SKM-1 (cell line): Measurements from ENCODE around the gene ENGASE.
A peak's percentile ranks its signal among the peaks of the same experiment; 100 is the strongest.

Experiments
- DNase-seq: peaks from one replicate; lab custom pipeline; 2025; ENCODE audit not compliant: unreplicated experiment; lab: John Stamatoyannopoulos, UW

The ENGASE gene

GRCh38 chr17:79039171-79039570 lies 35.5 kb upstream of the ENGASE start:
- no peak for DNase-seq

DNA sequence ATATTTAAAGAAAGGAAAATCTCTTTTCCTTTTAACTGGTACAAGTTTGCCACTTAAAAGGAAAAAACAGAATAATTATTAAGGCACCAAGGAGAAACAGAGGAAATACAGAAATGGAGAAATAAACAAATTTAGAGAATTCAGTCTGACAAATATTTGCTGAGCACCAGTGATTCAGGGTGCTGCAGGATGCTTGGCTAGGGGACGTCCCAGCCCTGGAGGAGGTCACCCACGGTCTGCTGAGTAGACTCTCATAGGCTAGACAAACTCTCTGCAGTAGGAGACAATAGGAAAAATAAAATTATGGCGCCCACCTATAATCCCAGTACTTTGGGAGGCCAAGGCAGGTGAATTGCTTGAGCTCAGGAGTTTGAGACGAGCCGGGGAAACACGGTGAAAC lies 34.7 kb upstream of the ENGASE start:
- no peak for DNase-seq

GRCh38 chr17:79041041-79041570 lies 33.5 kb upstream of the ENGASE start:
- DNase-seq, result no peak

DNA sequence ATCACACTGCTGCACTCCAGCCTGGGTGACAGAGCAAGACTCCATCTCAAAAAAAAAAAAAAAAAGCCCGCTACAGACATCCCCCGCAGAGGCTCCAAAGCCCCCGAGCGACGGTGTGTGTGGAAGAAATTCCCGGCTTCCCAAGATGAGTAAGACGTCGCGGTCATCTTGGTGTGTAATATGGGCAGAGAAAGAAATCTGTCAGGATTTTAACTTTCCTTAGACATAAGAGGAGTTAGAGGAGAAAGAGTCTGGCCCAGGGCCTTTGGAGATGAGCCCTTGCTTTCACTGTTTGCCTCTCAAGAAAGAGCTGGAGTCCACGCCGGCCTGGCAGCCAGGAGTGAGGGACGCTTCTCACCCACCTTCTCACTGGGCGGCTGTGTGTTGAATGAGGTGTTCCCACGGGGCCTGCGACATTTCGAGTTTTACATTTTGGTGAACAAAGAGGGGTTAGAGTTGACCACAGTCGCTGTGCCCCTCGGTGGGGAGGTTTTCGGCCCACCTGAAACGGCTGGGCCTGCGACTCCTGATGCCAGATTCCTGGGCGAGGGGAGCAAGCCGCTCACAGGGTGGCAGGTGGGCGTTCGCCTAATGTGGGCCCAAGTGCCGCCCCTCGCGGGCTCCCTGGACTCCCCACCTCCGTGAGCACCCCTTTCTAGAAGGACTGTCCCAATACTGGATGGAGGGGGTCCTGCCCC lies 32.8 kb upstream of the ENGASE start:
- DNase-seq, result no peak

DNA sequence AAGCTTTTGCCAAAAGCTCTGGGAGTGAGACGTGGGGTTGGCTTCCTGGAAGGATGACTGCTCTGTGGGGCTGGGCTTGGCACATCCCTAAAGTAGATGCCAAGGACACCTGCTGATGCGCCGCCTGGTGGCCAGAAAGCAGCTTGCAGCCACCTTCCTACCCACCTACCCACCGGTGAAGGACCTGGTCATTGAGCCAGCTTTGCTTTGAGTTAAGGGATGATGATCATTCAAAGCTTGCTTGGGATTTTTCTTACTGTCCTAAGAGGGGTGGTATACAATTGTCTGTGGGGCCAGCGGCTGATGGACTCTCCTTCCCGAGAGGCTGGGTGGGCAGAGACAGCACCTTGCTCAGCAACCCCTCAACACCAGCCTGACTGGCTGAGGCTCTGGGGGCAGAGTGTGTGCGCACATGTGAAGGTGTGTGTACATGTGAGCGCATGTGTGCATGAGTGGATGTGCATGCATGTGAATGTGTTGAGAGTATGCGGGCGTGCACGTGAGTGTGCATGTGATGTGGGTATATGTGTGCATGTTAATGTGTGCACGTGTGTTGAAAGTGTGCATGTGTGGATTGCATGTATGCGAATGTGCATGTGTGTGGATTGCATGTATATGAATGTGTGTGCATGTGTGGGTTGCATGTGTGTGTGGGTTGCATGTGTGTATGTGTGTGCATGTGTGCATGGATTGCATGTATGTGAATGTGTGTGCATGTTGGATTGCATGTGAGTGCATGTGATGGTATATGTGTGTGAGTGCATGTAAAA lies 32.0 kb upstream of the ENGASE start:
- peak; percentile 5 for DNase-seq

- DNase-seq, result no peak
These were observed 31.3 kb upstream of the ENGASE start for GRCh38 chr17:79043191-79043930.

DNA sequence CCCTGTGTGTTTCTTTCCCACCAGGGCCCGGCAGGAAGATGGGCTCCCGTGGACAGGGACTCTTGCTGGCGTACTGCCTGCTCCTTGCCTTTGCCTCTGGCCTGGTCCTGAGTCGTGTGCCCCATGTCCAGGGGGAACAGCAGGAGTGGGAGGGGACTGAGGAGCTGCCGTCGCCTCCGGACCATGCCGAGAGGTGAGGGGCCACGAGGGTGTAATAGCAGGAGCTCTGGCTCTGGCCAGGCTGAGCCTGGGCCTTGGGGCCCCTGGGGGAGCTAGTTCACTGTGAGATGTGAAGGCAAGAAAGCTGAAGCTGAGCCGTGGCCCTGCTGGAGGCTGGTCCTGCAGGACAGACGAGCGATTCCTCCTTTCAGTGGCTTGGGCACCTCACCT lies 30.7 kb upstream of the ENGASE start:
- no peak for DNase-seq

GRCh38 chr17:79044462-79044861 lies 30.2 kb upstream of the ENGASE start:
- DNase-seq, result no peak

DNA sequence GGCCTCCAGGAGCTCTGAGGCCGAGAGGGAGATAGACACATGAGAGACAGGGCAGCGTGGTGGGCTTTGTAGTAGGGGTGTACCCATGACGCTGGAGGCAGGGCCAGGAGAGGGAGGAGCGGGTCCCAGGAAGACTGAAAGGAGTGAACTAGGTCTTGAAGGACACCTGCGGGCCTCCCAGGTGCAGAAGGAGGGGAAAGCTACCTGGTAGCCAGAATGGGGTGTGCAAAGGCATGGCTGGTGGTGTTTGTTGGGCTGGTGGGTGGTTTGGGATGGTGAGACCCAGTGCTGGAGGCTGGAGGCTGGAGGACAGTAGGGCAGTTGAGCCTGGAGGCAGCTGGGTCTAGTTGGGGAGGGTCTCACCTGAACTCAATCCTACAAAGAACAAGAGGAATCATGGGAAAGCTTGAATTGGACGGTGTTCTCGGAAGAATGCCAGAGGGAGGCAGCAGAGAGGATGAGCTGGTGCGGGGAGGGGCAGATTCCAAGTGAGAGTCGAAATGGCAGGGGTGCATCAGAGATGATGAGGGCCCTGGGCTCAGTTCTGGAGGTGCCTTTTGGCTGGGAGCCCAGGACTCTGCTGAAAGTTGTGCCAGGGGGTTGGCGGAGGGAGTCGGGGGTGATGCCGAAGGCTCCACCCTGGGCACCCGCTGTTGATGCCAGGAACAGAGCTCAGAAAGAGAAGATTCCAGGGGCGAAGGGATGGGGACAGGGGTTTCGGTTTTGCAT lies 29.5 kb upstream of the ENGASE start:
- no peak for DNase-seq

DNA sequence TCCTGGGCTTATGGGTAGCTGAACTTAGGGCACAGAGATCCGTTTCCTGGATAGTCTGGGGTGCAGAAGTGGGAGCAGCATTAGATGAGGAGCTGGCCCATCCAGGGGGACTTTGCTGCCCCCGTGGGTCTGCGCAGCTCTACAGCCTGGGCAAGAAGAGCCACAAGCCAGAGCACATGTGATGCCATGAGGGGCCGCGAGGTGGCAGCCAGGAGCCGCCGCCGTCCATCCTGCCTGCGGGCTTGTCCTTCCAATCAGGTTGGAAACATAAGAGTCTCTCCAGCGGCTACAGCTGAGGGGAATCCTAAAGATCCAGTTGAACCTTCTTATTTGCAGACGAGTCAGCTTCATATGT lies 28.8 kb upstream of the ENGASE start:
- DNase-seq, result peak; percentile 10

DNA sequence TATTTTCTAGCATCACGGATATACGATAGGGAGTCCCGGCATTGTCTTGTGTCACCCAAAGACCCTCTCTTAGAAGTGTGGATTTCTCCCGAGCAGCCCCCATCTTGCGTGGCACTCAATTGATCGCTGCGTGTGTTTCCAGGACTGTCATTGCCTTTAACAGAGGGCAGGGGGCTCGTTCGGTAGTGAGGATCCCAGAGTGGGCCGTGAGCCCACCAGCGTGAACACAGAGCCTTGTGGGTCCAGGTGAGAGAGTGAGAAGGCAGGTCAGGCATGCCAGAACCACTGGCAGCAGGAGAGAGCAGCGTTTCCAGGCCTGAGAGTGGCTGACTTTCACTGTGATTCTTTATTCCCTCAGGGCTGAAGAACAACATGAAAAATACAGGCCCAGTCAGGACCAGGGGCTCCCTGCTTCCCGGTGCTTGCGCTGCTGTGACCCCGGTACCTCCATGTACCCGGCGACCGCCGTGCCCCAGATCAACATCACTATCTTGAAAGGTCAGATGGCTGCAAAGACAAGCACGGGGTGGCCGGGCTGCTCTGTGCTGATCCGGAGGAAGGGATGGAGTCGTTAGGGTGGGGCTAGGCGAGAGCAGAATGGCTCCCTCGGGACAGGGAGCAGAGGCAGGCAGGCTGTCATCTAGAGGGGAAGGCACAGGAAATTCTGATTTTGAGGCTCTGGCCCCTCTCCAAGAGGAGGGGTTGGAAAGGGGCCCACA lies 28.3 kb upstream of the ENGASE start:
- DNase-seq, result no peak

DNA sequence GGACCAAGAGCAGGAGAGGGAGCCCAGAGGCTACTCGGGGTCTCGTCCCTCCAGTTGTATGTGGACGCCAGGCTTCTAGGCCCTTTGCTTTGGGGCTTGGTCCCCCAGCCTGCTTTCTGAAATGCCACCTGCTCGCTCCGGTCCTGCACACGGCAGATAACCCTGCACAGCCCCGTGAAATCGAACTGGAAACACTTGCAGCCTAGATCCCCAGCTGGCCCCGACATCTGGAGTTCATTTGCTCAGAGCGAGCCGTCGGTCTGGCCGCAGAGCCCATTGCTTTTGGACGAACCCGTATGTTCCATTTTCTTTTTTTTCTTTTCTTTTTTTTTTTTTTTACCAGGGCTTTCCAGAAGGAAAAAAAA lies 27.7 kb upstream of the ENGASE start:
- DNase-seq, result no peak

- no peak for DNase-seq
These were observed 27.2 kb upstream of the ENGASE start for GRCh38 chr17:79047291-79047920.

DNA sequence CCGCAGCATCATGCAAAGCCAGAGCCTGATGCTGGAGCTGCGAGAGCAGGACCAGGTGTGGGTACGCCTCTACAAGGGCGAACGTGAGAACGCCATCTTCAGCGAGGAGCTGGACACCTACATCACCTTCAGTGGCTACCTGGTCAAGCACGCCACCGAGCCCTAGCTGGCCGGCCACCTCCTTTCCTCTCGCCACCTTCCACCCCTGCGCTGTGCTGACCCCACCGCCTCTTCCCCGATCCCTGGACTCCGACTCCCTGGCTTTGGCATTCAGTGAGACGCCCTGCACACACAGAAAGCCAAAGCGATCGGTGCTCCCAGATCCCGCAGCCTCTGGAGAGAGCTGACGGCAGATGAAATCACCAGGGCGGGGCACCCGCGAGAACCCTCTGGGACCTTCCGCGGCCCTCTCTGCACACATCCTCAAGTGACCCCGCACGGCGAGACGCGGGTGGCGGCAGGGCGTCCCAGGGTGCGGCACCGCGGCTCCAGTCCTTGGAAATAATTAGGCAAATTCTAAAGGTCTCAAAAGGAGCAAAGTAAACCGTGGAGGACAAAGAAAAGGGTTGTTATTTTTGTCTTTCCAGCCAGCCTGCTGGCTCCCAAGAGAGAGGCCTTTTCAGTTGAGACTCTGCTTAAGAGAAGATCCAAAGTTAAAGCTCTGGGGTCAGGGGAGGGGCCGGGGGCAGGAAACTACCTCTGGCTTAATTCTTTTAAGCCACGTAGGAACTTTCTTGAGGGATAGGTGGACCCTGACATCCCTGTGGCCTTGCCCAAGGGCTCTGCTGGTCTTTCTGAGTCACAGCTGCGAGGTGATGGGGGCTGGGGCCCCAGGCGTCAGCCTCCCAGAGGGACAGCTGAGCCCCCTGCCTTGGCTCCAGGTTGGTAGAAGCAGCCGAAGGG lies 26.4 kb upstream of the ENGASE start:
- DNase-seq, result no peak

GRCh38 chr17:79048826-79049755 lies 25.5 kb upstream of the ENGASE start:
- DNase-seq, result no peak

DNA sequence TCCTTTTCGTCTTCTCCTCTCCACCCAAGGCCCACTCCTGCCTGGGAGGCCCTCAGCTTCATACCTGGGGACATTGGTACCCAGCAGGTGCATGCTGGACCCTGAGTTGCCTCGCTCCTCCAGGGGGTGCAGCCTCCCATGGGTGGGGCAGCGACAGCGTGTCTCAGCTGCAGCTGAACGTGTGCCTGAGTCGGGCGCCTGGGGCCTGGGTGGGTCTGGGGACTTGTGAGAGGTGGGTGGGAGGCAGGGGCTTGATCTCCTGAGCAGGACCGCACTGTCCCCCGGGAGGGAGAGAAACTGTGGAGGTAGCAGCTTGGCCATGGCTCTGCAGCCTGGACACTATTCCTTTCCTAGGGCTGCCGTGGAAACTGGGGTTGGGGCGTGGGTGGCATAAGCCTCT lies 24.8 kb upstream of the ENGASE start:
- DNase-seq, result no peak

GRCh38 chr17:79050551-79050950 lies 24.1 kb upstream of the ENGASE start:
- no peak for DNase-seq

GRCh38 chr17:79051306-79051705 lies 23.3 kb upstream of the ENGASE start:
- DNase-seq, result no peak
